CD4-positive, alpha-beta T cell treated with Interleukin-1 beta for 1 hour (primary cell): Measurements from ENCODE around the gene ZNF892.
"Not testable (repeated sequence)": the region's sequence is repeated elsewhere in the genome, so short reads cannot be mapped to it uniquely, and the experiment has no call there.

ENCODE experiments used
- DNase-seq, 2 donors: peaks; one replicate each; pipeline ENCODE4 v3.0.0-alpha.2; 2020 to 2022

ZNF892 gene

GRCh38 chr2:95231723-95232122 lies 24.4 kb downstream of the ZNF892 start:
- no peak for DNase-seq

GRCh38 chr2:95232232-95232631 lies 24.9 kb downstream of the ZNF892 start:
- DNase-seq = no peak

- no peak for DNase-seq
Observed at GRCh38 chr2:95234286-95234785, 27.0 kb downstream of the ZNF892 start.

- no peak for DNase-seq
Observed at GRCh38 chr2:95234816-95235215, 27.5 kb downstream of the ZNF892 start.

- DNase-seq = no peak
Observed at GRCh38 chr2:95238131-95238530, 30.8 kb downstream of the ZNF892 start.

GRCh38 chr2:95240091-95240490 lies 32.8 kb downstream of the ZNF892 start:
- no peak for DNase-seq

- no peak for DNase-seq
Observed at GRCh38 chr2:95240556-95240955, 33.2 kb downstream of the ZNF892 start.

- not testable (repeated sequence) for DNase-seq
Observed at GRCh38 chr2:95242084-95242483, 34.8 kb downstream of the ZNF892 start.
